8988T (cell line): ENCODE data around the gene NDUFB7.
A peak's percentile ranks its signal among the peaks of the same experiment; 100 is the strongest.
"Not testable (repeated sequence)": the region's sequence is repeated elsewhere in the genome, so short reads cannot be mapped to it uniquely, and the experiment has no call there.

Experiments used
- DNase-seq: peaks from one replicate; pipeline ENCODE4 v3.0.0; 2011

The NDUFB7 gene

DNA sequence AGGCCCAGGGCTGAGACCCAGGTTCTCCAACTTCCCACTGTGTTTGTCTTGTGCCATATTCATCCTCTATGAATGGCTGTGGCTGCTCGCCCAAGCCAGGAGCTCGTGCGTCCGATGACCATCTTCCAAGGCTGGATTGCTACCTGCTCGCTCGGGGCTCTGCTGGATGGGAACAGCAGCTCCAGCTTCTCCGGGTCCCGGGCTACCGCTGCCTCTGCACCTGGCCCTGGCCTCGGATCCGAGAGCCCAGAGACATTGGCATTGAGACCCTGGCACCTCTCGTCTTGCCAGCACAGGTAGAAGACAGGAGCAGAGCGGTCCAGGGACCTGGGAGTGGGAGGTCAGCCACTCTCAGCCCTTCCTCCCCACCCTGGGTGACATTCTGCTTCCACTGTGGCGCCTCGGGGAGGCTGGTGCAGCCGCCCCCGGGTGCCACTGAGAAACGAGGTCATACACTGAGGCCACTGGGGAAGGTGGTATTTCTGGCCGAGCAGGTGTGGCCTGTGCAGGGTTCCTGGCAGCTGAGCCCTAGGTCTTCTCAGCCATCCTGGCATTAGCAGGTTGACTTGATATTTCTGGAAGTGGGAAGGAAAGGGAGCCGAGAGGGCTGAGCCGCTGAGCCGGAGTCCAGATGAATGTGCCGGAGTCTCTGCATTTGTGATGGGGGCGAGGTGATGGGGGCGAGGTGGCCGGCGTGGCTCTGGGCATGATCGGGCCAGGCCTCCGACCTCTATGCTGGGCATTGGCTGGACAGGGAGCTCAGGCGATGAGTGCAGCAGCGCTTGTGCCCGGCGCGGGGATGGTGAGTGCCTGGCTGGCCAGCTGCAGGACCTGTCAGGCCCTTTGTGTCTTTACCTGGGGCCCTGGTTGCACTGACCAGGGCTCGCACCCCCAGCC lies 18.6 kb downstream of the NDUFB7 start:
- DNase-seq, result no peak

DNA sequence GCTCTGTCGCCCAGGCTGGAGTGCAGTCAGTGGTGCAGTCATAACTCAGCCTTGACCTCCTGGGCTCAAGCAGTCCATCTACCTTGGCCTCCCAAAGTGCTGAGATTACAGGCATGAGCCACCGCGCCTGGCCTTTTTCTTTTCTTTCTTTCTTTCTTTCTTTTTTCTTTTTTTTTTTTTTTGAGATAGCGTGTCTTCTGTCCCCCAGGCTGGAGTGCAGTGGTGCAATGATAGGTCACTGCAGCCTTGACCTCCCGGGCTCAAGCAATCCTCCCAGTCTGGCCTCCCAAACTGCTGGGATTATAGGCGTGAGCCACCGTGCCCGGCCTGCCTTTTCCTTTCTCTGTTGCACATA lies 19.9 kb downstream of the NDUFB7 start:
- not testable (repeated sequence) for DNase-seq

DNA sequence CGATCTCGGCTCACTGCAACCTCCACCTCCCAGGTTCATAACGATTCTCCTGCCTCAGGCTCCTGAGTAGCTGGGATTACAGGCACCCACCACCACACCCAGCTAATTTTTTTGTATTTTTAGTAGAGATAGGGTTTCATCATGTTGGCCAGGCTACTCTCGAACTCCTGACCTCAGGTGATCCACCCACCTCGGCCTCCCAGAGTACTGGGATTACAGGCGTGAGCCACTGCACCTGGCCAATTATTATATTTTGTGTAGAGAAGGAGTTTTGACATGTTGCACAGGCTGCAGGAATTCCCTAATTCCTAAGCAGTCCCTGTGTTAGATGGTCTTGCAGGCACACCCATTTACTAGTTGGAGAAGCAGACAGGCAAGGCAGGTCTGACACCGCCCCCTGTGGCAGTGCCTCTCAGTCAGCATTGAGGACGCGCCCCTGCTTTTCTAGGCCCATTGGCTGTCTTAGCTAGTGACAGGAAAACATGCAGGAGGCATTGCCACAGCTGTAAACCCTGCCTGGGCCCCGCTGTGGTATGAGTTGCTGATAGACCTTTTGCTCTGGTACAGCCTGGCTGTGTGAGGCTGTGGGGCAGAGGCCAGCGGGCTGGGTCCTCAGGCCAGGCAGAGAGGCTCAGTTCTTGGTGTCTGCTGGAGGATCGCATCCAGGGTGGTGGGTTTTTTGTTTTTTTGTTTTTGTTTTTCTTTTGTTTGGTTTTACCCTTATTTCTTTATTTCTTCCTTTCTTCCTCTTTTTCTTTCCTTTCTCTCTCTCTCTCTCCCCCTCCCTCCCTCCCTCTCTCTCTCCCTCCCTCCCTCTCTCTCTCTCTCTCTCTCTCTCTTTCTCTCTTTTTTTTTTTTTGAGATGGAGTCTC lies 20.5 kb downstream of the NDUFB7 start:
- not testable (repeated sequence) for DNase-seq

DNA sequence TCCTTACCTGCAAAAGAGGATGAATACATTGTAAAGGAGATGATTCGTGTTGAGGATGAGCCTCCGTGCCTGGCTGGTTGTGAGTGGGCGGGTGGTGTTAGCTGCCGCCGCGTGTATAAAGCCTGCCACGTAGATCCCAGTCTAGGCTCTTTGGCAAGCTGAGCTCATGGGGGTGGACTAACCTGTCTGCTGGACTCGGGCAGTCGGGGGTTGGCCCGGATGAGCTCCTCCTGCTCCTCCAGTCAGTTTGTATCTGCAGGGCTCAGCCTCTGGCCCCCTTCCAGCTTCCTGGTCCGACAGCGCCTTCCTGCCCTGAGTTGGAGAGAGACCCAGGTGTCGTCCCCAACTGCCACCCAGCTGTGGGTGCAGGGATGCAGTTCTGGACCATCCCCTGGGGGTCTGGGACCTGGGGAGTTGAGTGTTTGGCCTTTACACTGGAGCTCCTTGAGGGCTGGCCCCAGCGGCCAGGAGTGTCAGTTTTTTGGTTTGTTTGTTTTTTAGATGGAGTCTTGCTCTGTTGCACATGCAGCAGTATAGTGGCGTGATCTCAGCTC lies 21.6 kb downstream of the NDUFB7 start:
- no peak for DNase-seq

DNA sequence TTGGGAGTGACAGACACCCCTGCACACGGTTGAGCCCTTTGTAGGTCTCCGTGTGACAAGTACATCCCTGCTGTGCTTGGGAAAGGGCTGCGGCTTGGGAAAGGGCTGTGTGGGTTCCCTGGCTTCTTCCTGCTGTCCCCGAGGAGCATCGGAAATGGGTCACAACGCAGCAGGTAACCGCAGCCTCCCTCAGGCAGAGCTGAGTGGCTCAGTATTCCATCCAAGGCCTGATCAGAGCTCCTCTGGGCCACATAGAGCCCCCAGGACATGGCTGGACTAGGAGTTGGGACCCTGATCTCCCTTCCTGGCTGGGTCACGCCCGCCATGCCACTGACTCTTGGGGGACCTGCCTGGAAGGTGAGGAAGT lies 26.2 kb downstream of the NDUFB7 start:
- DNase-seq, result no peak

DNA sequence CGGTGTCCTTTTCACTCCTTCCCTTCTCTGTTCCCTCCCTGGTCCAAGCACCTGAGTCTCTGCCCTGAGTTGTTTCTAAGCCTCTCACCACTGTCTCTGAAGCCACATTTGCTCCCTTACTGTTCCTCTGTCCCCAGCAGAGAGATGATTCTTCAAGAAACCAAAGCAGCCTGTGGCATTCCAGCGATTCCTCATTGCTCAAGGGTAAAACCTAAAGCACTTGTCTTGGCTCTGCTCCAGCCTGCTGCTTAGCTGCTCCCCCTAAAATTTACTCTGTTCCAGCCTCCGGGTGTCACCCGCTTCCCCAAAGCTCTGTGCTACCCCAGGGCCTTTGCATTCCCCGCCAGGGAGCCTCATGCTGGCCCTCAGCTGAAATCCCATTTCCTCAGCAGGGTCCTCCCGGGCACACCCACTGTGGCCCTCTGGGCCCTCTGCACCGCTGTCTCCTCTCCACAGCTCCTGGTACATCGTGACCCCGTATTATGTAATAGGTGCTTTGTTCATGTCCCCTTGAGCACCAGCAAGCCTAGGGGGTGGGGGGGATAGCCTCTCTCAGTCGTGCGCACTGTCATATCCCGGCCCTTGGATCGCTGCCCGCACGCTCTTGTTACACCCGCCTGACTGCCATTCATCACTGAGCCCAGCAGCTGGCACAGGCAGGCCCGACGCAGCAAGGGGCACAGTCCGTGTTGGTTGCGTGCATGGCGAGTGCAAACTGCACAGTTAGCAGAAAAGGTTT lies 26.7 kb downstream of the NDUFB7 start:
- no peak for DNase-seq

DNA sequence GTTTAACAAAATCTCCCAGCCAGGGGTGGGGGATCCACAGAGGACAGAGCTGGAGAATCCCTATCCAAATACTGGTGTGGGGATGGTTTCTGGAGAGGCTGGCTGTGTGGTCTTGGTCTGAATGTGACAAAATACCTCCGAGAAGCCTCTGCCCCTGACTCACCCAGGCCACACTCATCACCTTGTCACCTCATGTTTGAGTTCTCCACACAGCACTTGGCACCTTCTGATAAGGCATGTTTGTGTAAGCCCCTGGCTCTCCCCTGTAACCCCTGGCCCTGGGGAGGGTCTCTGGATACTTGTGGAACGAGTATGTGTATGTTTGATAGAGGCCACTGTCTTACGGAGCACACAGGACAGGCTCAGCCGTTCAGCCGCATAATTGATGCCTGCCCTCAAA lies 27.8 kb downstream of the NDUFB7 start:
- DNase-seq, result no peak

DNA sequence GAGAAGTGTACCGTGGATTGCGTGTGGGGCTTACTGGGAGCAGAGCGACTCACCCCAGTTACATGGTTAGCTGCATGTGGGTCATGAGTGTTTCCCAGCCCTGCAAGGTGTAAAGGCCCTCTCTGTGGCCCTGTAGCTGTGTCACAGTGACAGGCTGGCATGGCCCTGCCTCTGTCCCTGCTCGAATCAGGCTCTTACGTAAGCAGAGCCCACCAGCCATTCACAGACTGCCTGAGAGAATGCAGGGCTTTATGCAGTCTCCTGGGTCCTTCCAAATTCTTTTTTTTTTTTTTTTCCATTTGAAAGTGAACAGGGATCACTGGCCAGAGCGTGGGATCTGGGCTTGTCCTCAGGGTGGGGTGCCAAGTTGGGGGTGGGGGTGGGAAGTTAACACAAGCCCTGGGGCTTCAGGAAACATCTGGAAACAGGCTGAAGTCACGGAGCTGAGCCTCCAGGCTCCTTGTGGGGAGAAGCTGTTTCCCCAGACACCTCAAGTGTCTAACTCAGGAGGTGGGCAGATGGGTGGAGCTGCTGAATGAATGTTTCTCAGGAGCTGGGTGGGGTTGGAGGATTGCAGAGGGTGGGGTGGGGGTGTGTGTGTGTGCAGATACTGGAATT lies 29.0 kb downstream of the NDUFB7 start:
- no peak for DNase-seq

DNA sequence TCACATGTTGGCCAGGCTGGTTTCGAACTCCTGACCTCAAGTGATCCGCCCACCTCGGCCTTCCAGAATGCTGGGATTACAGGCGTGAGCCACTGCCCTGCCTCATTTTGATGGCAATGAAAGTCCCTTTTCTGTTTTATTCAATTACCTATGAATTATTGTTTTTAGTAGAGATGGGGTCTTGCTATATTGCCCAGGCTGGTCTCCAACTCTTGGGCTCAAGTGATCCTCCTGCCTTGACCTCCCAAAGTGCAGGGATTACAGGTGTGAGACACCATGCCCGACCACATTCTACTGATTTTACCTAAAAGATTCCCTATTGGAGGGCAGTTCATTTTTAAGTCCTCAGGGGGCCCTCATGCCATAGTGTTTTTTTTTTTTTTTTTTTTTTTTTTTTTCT lies 29.9 kb downstream of the NDUFB7 start:
- DNase-seq, result not testable (repeated sequence)

DNA sequence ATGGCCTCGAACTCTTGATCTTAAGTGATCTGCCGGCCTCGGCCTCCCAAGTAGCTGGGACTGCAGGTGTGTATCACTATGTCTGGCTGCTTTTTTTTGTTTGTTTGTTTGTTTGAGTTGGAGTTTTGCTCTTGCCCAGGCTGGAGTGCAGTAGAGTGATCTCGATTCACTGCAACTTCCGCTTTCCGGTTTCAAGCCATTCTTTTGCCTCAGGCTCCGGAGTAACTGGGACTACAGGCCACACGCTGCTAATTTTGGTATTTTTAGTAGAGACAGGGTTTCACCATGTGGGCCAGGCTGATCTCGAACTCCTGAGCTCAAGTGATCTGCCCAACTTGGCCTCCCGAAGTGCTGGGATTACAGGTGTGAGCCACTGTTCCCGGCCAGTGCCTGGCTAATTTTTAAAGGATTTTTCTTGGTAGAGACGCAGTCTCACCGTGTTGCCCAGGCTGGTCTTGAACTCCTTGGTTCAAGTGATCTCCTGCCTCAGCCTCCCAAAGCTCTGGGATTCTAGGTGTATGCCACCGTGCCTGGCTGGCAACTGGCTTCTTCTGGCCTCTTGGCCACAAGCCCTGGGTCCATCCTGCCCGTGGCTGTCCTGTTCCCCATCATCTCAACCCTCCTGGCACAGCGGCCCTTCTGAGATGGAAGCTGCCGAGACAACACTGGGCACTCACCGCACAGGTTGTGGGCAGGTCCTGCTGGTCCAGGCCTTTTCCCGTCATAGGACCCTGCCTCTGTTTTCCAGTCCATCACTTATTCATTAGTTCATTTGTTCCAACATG lies 30.9 kb downstream of the NDUFB7 start:
- no peak for DNase-seq

DNA sequence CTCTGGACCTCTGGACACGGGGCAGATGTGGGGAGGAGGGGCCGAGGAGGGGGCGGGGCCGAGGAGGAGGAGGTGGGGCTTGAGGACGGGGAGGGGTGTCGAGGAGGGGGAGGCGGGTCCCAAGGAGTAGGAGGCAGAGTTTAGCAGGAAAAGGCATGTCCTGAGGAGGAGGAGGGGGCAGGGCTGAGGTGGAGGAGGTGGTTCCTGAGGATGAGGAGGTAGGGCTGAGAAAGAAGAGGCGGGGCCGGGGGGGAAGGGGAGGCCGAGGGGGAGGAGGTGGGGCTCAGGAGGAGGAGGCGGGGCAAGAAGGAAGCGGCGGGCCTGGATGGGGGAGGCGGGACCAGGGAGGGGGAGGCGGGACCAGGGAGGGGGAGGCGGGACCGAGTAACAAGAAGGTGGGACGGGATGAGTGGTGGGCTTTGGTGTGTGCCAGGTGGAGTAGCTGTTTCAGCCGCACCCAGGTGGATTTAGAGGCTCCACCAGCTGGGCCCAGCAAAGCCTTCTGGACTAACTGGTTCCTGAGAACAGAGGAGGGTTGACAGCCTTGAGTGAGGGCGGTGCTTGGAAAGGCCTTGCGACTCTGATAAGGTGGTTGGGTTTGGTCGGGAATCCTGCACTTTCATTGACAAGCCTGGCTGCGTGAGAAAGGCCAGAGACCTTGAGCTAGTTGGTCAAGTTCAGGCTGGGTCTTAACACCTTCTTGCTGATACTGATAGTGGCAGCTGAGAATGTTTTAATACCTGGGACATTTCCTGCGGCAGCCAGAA lies 34.8 kb downstream of the NDUFB7 start:
- no peak for DNase-seq

DNA sequence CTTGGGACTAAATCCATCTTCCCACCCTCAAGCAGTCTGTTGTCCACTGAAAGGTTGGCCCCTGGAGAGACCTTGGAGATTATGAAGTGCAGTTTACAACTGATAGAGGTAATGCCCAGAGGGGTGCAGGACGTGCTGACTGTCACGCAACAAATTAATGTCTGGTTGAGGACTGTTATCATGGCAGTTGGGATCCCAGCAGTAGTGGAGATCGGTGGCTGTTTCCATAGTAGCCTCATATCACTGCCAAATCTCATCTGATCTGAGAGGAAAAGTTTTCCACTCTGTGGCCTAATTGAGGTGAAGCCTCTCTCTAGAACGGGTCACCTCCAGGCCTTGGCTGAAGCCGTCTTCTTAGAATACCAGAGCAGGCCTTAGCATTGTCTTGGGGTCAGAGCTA lies 38.4 kb downstream of the NDUFB7 start:
- no peak for DNase-seq

DNA sequence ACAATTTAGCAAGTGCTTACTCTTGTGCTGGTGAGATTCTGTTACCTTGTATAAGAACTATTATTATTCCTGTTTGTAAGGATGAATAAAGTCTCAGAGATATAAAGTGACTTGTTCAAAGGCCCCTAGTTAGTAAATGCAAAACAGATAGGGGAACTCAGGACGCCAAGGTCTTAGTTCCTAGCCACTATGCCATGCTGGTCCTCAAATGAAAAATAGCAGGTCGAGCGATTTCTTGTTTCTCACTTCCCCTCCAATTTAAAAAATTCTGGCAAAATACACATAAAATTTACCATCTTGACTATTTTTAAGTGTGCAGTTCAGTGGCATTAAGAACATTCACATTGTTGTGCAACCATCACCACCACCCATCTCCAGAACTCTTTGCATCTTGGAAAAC lies 41.4 kb downstream of the NDUFB7 start:
- DNase-seq, result no peak

DNA sequence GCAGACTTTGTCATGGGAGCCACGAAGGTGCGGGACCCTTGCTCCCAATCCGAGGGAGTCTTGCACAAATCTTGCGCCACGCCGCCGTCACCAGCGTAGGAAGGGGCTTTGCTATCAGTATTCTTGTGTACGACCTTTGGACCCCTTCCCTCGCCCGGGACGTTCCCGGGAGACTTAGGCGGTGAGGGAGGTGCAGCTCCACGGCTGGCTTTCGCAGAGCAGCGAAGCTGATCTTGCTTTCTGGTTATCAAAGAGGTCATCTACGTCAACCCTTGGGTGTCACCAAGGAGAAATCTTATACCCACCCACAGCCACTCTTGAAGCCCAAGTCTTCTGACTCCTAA lies 41.9 kb downstream of the NDUFB7 start:
- no peak for DNase-seq

DNA sequence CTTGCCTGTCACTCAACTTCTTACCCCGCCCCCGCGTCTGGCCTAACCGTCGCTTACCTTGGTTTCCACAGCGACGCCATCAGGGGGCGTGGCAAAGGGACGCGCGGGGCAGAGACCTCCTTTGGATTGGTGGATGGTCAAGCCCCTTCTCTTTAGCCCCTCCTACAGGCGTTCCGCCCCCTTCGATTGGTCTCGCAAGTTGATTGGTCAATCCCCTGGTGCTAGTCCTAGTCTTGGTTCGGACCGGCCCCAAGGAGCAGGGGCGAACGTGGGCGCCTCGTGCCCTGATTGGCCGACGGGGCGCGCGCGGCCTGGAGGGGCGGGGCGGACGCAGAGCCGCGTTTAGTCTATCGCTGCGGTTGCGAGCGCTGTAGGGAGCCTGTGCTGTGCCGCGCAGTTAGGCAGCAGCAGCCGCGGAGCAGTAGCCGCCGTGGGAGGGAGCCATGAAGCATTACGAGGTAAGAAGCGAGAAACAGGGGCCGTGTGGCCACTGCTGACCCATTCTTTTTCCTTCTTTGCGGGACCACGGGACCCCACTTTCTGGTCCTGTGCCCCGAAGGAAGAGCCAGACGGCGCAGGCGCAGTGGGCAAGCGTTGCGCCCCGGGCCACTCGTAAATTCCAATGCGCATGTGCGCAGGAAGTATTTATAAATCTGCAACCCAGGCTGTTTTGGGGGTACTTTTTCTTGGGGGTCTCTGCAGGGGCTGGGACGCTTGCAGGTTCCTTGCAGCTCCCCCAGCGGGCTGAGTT lies 42.4 kb downstream of the NDUFB7 start, which contains the start of gene TECR:
Gene TECR (plus strand): TSS at position 341 of the 751 bp plus-strand sequence. CDS start 103 bp downstream, at position 444.
- peak; percentile 53 for DNase-seq

DNA sequence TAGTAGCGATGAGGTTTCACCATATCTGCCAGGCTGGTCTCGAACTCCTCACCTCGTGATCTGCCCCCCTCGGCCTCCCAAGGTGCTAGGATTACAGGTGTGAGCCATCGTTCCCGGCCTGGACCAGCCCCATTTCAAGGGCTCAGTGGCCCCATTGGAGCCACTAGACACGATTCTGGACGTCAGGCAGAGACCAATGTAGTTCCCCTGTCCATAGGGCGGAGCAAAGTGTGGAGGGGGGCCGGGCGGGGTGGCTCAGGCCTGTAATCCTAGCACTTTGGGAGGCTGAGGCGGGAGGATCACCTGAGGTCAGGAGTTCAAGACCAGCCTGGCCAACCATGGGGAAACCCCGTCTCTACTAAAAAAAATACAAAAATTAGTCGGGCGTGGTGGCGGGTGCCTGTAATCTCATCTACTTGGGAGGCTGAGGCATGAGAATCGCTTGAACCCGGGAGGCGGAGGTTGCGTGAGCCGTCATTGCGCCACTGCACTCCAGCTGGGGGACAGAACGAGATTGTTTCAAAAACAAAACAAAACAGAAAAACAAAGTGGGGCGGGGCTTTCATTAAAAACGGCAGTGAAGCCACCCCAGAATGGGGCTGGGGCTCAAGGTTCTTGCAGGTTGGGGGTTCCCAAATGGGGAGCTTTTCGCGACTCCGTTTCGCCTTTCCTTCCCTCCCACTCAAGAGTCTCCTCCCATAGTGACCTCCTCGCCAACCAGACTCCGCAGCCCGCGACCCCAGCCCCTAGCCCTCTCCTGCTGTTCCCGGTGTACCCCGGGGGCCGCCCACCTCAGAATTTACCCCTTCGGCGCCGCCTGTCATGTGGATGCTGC lies 43.2 kb downstream of the NDUFB7 start:
- DNase-seq, result no peak

DNA sequence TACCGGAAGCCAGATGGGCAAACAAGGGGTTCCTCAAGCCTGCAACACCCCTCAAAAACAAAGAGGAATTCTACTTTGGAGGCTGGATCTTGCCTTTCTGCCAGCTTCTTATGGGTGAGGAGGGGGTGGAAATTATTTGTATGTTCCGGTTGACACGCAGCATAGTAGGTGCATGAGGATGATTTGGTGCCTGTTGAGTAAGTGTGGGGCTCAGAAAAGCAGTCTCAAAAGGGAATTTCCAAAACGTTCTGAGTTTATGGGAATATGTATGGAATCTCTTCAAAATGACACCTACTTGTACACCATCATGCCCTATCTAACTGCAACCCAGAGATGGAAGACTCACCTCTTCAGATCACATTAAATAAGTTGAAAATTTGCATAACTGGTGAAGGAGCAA lies 45.4 kb downstream of the NDUFB7 start:
- DNase-seq, result no peak

DNA sequence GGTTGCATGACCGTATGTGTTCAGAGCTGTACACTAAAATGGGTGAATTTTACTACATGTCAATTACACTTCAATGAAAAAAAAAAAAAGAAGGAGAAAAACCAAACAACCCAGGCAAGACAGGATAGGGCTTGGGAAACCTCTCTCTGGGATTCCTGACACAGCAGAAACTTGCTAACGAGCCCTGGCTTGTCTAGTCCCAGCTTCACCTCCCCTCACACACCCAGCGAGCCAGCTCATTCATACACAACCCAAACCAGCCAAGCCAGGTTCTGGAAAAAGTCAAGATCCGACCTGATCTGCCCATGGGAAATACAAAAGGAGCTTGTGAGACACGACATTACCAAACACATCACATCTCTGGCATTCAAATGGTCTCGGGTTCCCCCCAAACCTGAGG lies 46.1 kb downstream of the NDUFB7 start:
- no peak for DNase-seq

DNA sequence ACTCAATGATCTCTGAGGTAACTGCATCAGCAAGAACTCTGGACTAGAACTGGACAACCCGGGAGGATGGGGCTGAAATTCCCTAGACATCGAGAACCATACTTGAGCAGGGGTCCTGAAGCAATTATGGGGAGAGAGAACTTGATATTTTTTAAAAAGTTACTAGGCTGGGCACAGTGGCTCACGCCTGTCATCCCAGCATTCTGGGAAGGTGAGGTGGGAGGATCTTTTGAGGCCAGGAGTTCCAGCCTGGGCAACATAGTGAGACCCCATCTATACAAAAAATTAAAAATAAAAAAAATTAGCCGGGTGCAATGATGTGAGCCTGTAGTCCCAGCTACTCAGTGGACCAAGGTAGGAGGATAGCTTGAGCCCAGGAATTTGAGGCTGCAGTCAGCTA lies 51.3 kb downstream of the NDUFB7 start:
- no peak for DNase-seq
